Measurements from ENCODE around the gene CYYR1. TPM values are rescaled to one million over a fixed set of nuclear protein-coding genes. Genes with fewer than 3 reads are reported as not detected.

Gene CYYR1
- polyA plus RNA-seq, 1 donor (not counting 4 experiments of a cell fraction or from before 2014, with no cell fraction given): 1.5 TPM

GRCh38 chr21:26565546-26565945 is 7.5 kb downstream of the CYYR1 start:
- no peak overlapping the region for H2AFZ ChIP-seq (ENCODE audit: control insufficient read depth, low read length)
- dilution Hi-C loops (cut with MboI; ENCODE audit: extremely low pct_ligation_motif_present, low sequenced_read_pairs): no loop called here

DNA sequence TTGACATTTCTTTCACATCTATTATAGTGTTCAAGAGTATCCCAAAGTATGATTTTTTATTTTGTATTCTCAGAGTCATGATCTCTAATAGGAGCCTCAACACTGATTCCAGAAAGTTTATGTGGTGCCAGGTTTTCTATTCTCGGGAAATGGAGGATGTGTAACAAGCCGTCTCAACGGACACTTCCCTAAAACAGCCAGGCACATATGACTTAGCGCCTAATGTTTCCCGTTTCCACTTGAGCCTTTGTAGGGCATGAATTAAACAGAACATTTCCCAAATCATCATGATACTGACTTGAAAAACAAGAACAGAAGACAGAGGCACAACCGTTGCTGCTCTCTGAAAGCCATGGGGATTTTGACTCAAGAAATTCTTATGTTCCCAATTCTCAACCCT is 8.0 kb downstream of the CYYR1 start:
- Histone ChIP-seq H3K4me1 (ENCODE audit: control insufficient read depth, extremely low read depth, insufficient read depth, low read length) (no peaks in the 10 kb centered on the region), H3K4me3 (ENCODE audit: control insufficient read depth in 2 of 3, extremely low read depth in 1 of 3, insufficient read depth in 2 of 3, low read depth in 1 of 3, low read length in 3 of 3) (no peak overlapping the region), H2AFZ (ENCODE audit: control insufficient read depth, low read length) (no peak overlapping the region), H3K9ac (ENCODE audit: control insufficient read depth, extremely low read depth, insufficient read depth, low read length) (no peak overlapping the region), H3K4me2 (ENCODE audit: control insufficient read depth, extremely low read depth, insufficient read depth, low read depth, low read length) (no peak overlapping the region), H3K9me3 (ENCODE audit: control insufficient read depth, low read depth, low read length) (no peaks in the 10 kb centered on the region), H3K27me3 (ENCODE audit: control insufficient read depth, extremely low read depth, insufficient read depth, low read length) (no peaks in the 10 kb centered on the region), H4K20me1 (ENCODE audit: control insufficient read depth, extremely low read depth, insufficient read depth, low read length) (no peaks in the 10 kb centered on the region), H3K36me3 (ENCODE audit: control insufficient read depth in 2 of 2, extremely low read depth in 1 of 2, insufficient read depth in 2 of 2, low read length in 2 of 2) (no peaks in the 10 kb centered on the region), H3K79me2 (ENCODE audit: control insufficient read depth, insufficient read depth, low read length) (no peaks in the 10 kb centered on the region), H3K9me1 (ENCODE audit: control insufficient read depth, extremely low read depth, insufficient read depth, low read length) (no peaks in the 10 kb centered on the region), H3K27ac (ENCODE audit: control insufficient read depth, insufficient read depth, low read length) (no peak overlapping the region)
- dilution Hi-C loops (cut with MboI; ENCODE audit: extremely low pct_ligation_motif_present, low sequenced_read_pairs): no loop called here
- TF ChIP-seq, protein P1, sequence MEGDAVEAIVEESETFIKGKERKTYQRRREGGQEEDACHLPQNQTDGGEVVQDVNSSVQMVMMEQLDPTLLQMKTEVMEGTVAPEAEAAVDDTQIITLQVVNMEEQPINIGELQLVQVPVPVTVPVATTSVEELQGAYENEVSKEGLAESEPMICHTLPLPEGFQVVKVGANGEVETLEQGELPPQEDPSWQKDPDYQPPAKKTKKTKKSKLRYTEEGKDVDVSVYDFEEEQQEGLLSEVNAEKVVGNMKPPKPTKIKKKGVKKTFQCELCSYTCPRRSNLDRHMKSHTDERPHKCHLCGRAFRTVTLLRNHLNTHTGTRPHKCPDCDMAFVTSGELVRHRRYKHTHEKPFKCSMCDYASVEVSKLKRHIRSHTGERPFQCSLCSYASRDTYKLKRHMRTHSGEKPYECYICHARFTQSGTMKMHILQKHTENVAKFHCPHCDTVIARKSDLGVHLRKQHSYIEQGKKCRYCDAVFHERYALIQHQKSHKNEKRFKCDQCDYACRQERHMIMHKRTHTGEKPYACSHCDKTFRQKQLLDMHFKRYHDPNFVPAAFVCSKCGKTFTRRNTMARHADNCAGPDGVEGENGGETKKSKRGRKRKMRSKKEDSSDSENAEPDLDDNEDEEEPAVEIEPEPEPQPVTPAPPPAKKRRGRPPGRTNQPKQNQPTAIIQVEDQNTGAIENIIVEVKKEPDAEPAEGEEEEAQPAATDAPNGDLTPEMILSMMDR (optimal IDR thresholded peaks at IDR 0.05 in 1 of 3, IDR thresholded peaks at IDR 0.05 in 1 of 3, conservative IDR thresholded peaks at IDR 0.05 in 1 of 3; ENCODE audit: extremely low read depth in 1 of 3, insufficient read depth in 2 of 3, low read length in 3 of 3): no peak
- no peak for TF ChIP-seq EZH2 (IDR thresholded peaks at IDR 0.05; ENCODE audit: low read length)
- DNase-seq (ENCODE audit: low read depth, low spot score) (no peak), FAIRE-seq (no peak)

More at GRCh38 chr21:26565546-26565945, 7.5 kb downstream of the CYYR1 start:
- H3K4me3 ChIP-seq (ENCODE audit: control insufficient read depth in 2 of 3, extremely low read depth in 1 of 3, insufficient read depth in 2 of 3, low read depth in 1 of 3, low read length in 3 of 3): no peak overlapping the region
- H3K36me3 ChIP-seq (ENCODE audit: control insufficient read depth in 2 of 2, extremely low read depth in 1 of 2, insufficient read depth in 2 of 2, low read length in 2 of 2): no peaks in the 10 kb centered on the region
- no peak overlapping the region for H3K9ac ChIP-seq (ENCODE audit: control insufficient read depth, extremely low read depth, insufficient read depth, low read length)
- H4K20me1 ChIP-seq (ENCODE audit: control insufficient read depth, extremely low read depth, insufficient read depth, low read length): no peaks in the 10 kb centered on the region
- no peaks in the 10 kb centered on the region for H3K9me1 ChIP-seq (ENCODE audit: control insufficient read depth, extremely low read depth, insufficient read depth, low read length)
- H3K4me2 ChIP-seq (ENCODE audit: control insufficient read depth, extremely low read depth, insufficient read depth, low read depth, low read length): no peak overlapping the region
- no peaks in the 10 kb centered on the region for H3K9me3 ChIP-seq (ENCODE audit: control insufficient read depth, low read depth, low read length)
- H3K4me1 ChIP-seq (ENCODE audit: control insufficient read depth, extremely low read depth, insufficient read depth, low read length): no peaks in the 10 kb centered on the region
- no peak overlapping the region for H3K27ac ChIP-seq (ENCODE audit: control insufficient read depth, insufficient read depth, low read length)
- FAIRE-seq (no peak), DNase-seq (ENCODE audit: low read depth, low spot score) (no peak)
- no peaks in the 10 kb centered on the region for H3K79me2 ChIP-seq (ENCODE audit: control insufficient read depth, insufficient read depth, low read length)
- TF ChIP-seq EZH2 (IDR thresholded peaks at IDR 0.05; ENCODE audit: low read length): no peak
- TF ChIP-seq, protein P1 (optimal IDR thresholded peaks at IDR 0.05 in 1 of 3, IDR thresholded peaks at IDR 0.05 in 1 of 3, conservative IDR thresholded peaks at IDR 0.05 in 1 of 3; ENCODE audit: extremely low read depth in 1 of 3, insufficient read depth in 2 of 3, low read length in 3 of 3): no peak
- H3K27me3 ChIP-seq (ENCODE audit: control insufficient read depth, extremely low read depth, insufficient read depth, low read length): no peaks in the 10 kb centered on the region

Data from keratinocyte (primary cell).